HCT116 (cell line): ENCODE data around the gene MAPK1.

Source experiments
- EGR1 ChIP-seq: IDR thresholded peaks from 2 replicates; pipeline ENCODE4 v1.6.1; 2012; ENCODE audit warnings: low read depth
- EZH2 ChIP-seq: fragments of 200-600 bp; sonication (generic); IDR thresholded peaks from 2 replicates; pipeline ENCODE4 v1.6.1; 2017; ENCODE audit warnings: antibody characterized with exemption, mixed run types
- FOSL1 ChIP-seq: IDR thresholded peaks from 2 replicates; pipeline ENCODE4 v1.6.1; 2012; ENCODE audit warnings: low read depth
- JUND ChIP-seq: IDR thresholded peaks from 2 replicates; pipeline ENCODE4 v1.6.1; 2012
- POLR2A ChIP-seq: IDR thresholded peaks from 2 replicates; pipeline ENCODE4 v1.7.0; 2011; ENCODE audit warnings: borderline replicate concordance; ENCODE audit not compliant: insufficient read depth, insufficient read length; ENCODE audit errors: extremely low read depth
- POLR2AphosphoS5 ChIP-seq: IDR thresholded peaks from 2 replicates; pipeline ENCODE4 v1.6.1; 2011; ENCODE audit warnings: mild to moderate bottlenecking, low read depth, low read length, moderate library complexity
- SP1 ChIP-seq: IDR thresholded peaks from 2 replicates; pipeline ENCODE4 v1.6.1; 2012; ENCODE audit warnings: low read depth
- SRF ChIP-seq: IDR thresholded peaks from 2 replicates; pipeline ENCODE4 v1.6.1; 2012; ENCODE audit warnings: low read depth
- TCF7L2 ChIP-seq: IDR thresholded peaks from 2 replicates; pipeline ENCODE4 v1.7.0; 2011; ENCODE audit warnings: borderline replicate concordance, inconsistent platforms; ENCODE audit not compliant: insufficient read depth, insufficient read length; ENCODE audit errors: extremely low read depth
- ZNF274 ChIP-seq: fragments of 200-500 bp; sonication (Bioruptor generic); IDR thresholded peaks from 2 replicates; pipeline ENCODE4 v1.6.1; 2014; ENCODE audit warnings: mild to moderate bottlenecking, low read depth, low read length, inconsistent platforms
- TF ChIP-seq, protein P1 (sequence below), 3 experiments: fragments of 200-600 bp in 1 of 3; sonication (generic) in 1 of 3; IDR thresholded peaks in 2 of 3; conservative IDR thresholded peaks in 1 of 3; 2 replicates each; pipeline ENCODE4 v1.5.1; 2012 to 2017; ENCODE audit warnings: low read depth in 2 of 3, low read length in 2 of 3, antibody characterized with exemption in 1 of 3, borderline replicate concordance in 1 of 3, control low read depth in 1 of 3, mild to moderate bottlenecking in 1 of 3, mixed read lengths in 1 of 3, mixed run types in 1 of 3, moderate library complexity in 1 of 3; ENCODE audit not compliant: insufficient read depth in 1 of 3
- TF ChIP-seq, protein P2 (sequence below): IDR thresholded peaks from 2 replicates; pipeline ENCODE4 v1.6.1; 2012; ENCODE audit warnings: low read depth
- TF ChIP-seq, protein P3 (sequence below): IDR thresholded peaks from 2 replicates; pipeline ENCODE4 v1.6.1; 2012
- TF ChIP-seq, protein P4 (sequence below): IDR thresholded peaks from 2 replicates; pipeline ENCODE4 v1.6.1; 2012

DNA sequence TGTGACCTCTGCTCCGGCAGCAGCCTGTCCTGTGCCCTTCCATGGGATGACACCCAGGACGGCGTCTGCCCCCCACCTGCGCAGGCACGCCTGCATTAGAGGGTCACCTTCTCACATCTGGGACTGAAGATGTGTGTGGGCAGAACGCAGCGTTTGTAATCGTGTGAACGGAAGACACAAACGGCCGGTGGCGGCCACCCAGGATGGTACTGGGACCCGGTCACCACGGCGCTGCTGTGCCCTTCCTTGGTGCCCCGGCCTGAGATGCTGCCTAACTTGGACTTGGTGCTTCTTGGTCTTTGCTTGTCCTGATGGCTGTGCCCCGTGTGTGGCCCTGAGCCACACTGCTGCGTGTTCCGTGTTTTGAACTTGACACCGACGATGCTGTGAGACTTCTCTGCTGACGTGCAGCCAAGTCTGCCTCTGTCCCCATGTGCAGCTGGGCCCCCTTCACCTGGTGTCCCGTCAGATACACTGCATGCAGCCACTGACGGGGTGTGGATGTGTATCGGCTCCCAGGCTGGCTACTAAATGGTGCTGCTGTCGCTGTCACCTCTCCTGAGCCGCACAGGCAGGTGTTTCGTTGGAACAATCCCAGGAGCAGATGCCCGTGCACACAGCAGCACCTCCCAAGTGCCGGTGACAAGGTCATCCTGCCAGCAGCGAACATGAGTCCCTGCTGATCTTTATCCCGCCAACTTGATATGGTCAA is 153.2 kb downstream of the MAPK1 start:
- TF ChIP-seq, protein P1, sequence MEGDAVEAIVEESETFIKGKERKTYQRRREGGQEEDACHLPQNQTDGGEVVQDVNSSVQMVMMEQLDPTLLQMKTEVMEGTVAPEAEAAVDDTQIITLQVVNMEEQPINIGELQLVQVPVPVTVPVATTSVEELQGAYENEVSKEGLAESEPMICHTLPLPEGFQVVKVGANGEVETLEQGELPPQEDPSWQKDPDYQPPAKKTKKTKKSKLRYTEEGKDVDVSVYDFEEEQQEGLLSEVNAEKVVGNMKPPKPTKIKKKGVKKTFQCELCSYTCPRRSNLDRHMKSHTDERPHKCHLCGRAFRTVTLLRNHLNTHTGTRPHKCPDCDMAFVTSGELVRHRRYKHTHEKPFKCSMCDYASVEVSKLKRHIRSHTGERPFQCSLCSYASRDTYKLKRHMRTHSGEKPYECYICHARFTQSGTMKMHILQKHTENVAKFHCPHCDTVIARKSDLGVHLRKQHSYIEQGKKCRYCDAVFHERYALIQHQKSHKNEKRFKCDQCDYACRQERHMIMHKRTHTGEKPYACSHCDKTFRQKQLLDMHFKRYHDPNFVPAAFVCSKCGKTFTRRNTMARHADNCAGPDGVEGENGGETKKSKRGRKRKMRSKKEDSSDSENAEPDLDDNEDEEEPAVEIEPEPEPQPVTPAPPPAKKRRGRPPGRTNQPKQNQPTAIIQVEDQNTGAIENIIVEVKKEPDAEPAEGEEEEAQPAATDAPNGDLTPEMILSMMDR (IDR thresholded peaks at IDR 0.05 in 2 of 3, conservative IDR thresholded peaks at IDR 0.05 in 1 of 3; ENCODE audit: borderline replicate concordance in 1 of 3, insufficient read depth in 1 of 3, low read depth in 2 of 3, low read length in 2 of 3): no peak
- TF ChIP-seq TCF7L2 (no peak), POLR2AphosphoS5 (no peak), EZH2 (no peak), ZNF274 (no peak), JUND (no peak), SRF (no peak), FOSL1 (no peak), SP1 (no peak), POLR2A (no peak), EGR1 (no peak)
- TF ChIP-seq, protein P2, sequence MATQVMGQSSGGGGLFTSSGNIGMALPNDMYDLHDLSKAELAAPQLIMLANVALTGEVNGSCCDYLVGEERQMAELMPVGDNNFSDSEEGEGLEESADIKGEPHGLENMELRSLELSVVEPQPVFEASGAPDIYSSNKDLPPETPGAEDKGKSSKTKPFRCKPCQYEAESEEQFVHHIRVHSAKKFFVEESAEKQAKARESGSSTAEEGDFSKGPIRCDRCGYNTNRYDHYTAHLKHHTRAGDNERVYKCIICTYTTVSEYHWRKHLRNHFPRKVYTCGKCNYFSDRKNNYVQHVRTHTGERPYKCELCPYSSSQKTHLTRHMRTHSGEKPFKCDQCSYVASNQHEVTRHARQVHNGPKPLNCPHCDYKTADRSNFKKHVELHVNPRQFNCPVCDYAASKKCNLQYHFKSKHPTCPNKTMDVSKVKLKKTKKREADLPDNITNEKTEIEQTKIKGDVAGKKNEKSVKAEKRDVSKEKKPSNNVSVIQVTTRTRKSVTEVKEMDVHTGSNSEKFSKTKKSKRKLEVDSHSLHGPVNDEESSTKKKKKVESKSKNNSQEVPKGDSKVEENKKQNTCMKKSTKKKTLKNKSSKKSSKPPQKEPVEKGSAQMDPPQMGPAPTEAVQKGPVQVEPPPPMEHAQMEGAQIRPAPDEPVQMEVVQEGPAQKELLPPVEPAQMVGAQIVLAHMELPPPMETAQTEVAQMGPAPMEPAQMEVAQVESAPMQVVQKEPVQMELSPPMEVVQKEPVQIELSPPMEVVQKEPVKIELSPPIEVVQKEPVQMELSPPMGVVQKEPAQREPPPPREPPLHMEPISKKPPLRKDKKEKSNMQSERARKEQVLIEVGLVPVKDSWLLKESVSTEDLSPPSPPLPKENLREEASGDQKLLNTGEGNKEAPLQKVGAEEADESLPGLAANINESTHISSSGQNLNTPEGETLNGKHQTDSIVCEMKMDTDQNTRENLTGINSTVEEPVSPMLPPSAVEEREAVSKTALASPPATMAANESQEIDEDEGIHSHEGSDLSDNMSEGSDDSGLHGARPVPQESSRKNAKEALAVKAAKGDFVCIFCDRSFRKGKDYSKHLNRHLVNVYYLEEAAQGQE: no peak
- TF ChIP-seq, protein P3, sequence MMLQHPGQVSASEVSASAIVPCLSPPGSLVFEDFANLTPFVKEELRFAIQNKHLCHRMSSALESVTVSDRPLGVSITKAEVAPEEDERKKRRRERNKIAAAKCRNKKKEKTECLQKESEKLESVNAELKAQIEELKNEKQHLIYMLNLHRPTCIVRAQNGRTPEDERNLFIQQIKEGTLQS: no peak
- TF ChIP-seq, protein P4, sequence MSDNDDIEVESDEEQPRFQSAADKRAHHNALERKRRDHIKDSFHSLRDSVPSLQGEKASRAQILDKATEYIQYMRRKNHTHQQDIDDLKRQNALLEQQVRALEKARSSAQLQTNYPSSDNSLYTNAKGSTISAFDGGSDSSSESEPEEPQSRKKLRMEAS: no peak
